HG03520 (cell line): ENCODE measurements around the gene ZNF831.

Experiments used
- ATAC-seq: cut with Tn5 transposase; IDR thresholded peaks from one replicate; pipeline ENCODE4 v1.9.1; 2021; ENCODE audit warnings: mild to moderate bottlenecking, moderate library complexity; ENCODE audit not compliant: unreplicated experiment

The ZNF831 gene

GRCh38 chr20:59163631-59164530, at the start of gene ZNF831:
TSS of gene ZNF831 (plus strand) at chr20:59163821. CDS start at chr20:59191020, 27,199 bp downstream.
- ATAC-seq, result no peak

DNA sequence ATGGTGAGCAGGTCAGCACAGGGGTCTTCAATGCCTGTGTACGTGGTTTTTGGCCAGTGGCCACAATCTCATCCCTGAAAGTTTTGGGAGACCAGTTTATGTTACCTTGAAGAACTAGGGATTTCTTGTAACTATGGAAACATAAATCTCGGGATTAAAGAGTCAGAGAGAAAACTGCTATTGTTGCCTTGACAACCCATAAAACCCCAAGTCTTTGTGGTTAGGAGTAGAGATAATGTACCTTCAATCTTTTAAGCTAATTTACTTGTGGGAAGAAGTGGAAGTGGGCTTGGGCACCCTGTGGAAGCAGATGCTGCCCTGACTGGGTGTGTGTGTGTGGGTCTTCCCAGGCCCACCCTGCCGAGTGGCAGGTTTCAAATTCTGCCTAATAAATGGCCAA, 46.1 kb upstream of the ZNF831 start:
- ATAC-seq, result no peak

DNA sequence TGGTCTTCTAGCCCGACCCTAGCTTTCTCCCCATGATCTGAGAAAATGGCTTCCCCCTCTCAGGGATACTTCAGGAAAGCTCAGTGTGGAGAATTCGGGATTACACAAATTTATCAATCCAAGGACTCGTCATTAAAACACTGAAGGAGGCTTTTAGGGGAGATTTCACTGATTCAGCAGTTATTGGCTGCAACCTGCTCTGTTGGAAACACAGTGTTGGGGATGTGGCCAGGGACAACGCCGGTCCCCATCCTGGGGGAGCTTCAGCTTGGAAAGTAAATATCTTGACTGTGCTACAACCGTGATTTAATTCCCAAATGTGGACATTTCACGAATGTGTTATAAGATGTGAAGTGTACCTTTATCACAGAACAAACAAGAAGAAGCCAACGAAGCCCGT, 44.8 kb upstream of the ZNF831 start:
- ATAC-seq, result no peak

DNA sequence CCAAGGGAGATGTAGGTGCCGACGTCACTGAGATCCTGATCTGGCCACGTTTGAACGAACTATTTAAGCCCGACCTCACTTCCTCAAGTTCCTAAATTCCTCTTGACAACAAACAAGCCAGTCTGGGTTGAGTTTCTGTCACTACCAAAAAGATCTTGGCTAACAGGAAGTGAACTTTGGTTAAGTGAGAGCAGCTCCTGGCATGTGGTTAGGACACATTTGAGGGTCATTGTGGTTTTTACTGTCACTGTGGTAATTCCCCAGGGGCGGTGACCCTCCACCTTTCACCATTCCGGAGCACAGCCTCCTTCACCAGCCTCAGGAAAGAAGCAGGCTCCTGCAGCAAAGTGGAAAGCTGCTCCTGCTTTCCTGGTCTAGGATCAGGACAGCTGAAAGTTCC, 43.1 kb upstream of the ZNF831 start:
- ATAC-seq, result no peak

GRCh38 chr20:59120919-59121318, 42.7 kb upstream of the ZNF831 start:
- ATAC-seq, result no peak

DNA sequence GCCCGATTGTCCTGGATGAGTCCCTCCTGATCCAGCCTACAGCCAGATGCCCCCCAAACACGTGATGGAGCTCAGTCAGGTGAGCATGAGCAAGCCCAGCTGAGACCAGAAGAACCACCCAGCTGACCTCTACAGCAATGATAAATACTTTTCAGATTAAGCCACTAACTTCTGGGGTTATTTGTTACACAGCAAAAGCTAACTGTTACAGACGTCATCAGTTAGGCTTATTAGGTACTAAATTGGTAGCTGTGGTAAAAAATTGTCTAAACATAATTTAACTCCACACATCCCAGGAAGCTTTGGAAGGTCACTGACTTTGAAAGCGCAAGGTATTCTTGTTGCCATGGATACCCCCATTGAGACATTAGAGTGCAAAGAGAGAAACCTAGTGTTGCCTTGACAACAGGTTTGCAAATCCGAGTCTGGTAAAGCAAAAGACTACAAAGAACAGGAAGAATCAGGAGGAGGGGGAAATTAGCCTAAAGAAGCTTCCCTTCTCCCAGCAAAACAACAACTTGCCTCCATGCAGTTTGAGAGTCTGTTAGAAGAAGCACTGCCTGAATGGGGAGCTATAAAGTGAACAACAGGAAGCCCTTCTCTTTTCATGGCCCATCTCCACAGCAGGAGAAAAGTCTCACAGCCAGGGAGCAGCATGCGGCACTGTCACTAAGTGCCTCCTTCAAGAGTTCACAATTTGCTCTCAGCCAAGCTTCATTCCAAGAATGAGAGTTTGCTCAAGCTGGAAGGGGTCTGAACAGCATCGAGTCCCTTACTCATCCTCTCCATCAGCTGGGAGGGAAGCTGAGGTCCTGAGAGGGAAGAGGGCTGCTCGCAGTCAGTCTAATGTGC, 41.7 kb upstream of the ZNF831 start:
- ATAC-seq, result no peak

GRCh38 chr20:59122566-59122919, 41.1 kb upstream of the ZNF831 start:
- ATAC-seq, result no peak

- no peak for ATAC-seq
Measured at GRCh38 chr20:59123011-59123677, 40.5 kb upstream of the ZNF831 start.

DNA sequence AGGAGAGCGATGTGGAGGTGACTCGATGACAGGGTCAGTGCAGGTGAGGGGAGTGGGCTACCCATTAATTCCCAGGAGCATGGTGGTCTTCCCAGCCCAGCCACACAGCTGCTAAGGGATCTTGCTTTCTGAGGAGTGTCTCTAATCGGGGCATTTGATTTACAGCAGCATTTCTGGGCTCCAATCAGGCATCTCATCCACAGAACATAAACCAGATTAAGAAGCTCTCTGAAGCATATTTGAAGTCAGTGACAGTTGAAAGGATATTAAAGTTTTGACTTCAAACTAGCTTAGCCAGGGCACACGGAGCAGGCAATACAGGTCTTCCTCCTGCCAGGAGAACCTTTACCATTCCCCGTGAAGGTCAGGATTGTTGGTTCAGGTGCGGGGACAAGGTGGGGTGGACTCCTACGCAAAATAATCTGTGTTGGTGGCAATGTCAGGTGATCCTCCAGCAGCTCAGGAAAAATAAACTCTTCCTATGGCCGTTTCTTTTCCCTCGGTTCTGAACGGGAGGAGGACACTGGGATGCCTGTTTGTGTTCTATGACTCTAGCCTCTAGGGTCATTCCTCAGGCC, 39.9 kb upstream of the ZNF831 start:
- no peak for ATAC-seq

GRCh38 chr20:59124296-59125029, 39.2 kb upstream of the ZNF831 start:
- ATAC-seq, result no peak

GRCh38 chr20:59125332-59125731, 38.3 kb upstream of the ZNF831 start:
- no peak for ATAC-seq

GRCh38 chr20:59125836-59126235, 37.8 kb upstream of the ZNF831 start:
- no peak for ATAC-seq

DNA sequence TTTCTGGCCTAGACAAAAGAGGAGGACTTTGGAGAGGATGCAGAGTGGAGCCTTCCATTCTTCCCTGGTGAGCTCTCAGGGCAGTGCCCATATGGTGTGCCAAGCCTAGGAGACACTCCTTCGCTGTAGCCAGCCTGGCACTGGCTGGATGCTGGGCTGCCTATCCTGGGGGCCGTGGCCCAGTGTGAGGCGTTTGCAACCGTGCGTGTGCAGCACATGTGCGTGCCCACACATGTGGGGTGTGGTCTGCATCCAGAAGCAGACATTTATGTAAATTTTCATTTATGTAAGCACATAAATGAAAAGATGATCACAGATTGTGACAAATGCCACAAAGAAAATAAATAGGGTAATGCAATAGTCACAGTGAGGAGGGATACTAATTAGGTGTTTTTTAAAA, 35.8 kb upstream of the ZNF831 start:
- ATAC-seq, result no peak

DNA sequence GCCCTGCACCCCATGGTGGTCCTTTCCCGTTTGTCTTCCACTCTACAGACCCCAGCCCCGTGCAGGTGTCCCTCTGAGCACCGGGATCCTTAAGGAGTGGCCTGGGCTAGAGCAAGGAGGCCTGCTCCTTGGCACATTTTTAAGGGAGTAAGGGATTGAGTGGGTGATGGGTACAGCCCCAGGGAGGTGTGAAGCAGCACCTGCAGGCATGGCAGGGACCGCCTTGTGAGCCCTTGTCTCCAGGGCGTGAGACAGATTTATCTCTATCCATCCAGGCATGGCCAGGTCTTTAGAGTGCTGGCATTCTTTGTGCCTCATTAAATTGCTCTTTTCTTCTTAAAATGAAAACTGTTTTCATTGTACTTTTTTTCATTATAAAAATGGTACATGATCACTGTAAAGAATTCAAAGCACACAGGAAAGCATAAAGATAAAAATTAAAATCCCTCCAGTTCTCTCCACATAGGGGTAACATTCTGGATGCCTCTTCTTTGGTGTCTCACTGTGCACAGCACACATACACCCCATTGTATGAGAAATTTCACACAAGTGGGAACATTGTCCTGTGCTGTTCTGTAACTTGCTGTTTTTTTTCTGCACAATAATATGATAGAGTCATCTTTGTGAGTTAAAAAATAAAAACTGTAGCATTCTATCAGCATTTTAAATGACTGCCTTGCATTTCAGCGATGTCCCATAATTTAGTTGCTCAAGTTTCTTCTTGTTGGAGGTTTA, 31.9 kb upstream of the ZNF831 start:
- ATAC-seq, result no peak

DNA sequence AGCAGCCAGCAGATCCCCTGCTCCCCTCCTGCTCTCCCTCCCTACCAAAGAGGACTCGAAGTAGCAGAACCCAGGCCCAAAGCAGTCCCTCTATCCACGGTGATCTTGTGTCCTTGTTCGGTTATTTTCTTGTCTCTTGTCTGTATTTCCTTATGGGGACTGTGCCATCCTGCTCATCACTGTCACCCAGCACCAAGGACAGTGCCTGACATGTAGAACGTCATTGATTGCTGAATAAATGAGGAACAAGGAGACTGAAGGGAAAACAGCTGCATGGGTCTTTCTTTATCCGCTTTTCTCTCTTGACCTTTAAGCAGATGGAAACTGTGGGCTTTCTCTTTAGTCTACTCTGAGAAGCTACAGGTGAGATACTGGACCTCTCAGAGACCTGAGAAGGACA, 29.4 kb upstream of the ZNF831 start:
- no peak for ATAC-seq

- no peak for ATAC-seq
Measured at GRCh38 chr20:59135093-59135492, 28.5 kb upstream of the ZNF831 start.

DNA sequence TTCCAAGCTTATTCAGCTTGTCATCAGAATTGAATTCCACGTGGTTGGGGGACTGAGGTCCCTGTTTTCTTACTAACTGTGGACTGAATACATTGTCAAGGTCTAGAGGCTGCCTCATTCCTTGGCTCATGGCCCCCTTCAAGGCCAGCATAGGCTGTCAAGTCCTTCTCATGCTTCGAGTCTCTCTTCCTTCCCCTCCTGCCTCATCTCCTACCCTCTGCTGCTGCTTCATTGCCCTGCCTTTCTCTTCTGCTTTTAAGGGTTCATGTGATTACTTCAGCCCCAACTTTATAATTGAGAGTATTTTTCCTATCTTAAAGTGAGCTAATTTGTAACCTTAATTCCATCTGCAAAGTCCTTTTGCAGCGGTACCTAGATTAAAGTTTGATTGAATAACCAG, 27.6 kb upstream of the ZNF831 start:
- no peak for ATAC-seq

DNA sequence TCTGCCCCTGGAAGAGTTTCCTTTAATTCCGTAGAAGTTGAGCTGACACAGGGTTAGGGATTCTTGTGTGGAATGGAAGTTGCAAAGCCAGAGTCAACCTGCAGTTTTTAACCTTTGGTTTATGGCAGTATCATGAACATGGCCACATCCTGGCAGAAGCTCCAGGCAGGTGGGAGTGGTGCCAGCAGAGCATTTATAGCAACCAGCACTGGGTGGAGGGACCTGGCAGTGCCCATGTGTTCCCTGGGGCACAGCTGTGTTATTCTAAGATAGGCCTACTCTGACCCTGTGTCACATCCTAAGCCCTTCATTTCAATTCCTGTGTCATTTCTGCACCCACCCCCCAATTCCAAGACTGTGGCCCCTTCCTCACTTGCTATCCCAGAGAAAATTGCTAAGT, 26.1 kb upstream of the ZNF831 start:
- ATAC-seq, result no peak

DNA sequence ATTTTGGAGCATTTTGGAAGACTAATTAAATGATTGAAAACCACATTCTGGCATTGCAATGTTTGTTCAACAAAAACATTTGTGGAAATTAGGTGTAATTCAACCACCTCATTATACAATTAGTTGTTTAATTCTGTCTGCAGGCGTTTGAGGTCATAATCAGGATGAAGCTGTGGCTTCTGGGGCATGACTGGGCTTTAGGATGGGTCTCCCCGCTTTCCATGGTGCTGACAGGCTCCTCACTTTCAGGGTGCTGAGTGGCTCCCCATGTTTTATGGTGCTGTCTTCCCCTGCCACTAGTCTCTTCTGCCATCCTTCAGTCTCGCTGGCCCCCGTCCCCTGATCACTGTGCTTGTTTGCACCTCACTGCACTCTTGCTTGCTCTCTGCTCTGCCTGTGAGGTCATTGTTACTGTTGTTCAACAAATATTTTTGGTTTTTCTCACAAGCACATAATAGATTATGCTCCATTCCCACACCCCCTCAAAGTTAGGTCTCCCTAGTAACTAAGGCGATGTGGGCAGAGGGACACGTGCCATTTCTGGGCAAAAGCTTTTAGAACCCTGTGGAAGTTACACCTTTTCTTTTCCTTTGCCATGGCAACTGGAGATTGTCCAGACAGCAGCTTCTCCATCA, 25.4 kb upstream of the ZNF831 start:
- ATAC-seq, result no peak
